Measurements from ENCODE around the gene ZNF536.

ZNF536 gene

DNA sequence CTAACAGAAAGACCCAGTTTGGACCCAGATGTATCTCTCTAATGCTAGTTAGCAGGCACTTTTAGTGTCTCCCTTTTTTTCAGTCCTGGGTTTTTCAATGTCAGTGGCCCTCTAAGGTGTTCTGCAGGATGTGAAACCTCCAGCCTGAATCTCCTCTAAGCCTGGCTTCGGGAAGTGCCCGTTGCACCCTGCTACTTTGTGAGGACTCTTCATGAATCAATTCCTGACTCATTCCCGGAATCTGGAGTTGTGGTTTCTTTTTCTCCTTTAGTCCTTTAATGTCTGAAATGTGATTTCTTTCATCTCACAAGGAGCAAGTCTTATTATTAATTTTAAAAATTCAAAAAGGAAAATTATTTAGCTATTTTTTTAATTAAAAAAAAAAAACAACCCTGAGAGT lies 116.0 kb downstream of the ZNF536 start:
- 70% methylated on average over 3 of the region's 3 CpGs for WGBS
- Histone ChIP-seq H3K27ac (ENCODE audit: low read length, poor library complexity, severe bottlenecking) (no peak overlapping the region), H2AFZ (ENCODE audit: low read depth, low read length) (no peak overlapping the region)

GRCh38 chr19:30490760-30491159 lies 118.6 kb downstream of the ZNF536 start:
- Histone ChIP-seq H4K8ac (ENCODE audit: low read length) (no peak overlapping the region), H3K4ac (ENCODE audit: low read depth in 1 of 2, low read length in 2 of 2) (no peak overlapping the region), H3K9me3 (ENCODE audit: control insufficient read depth, low read length) (no peaks in the 10 kb centered on the region), H3K9ac (ENCODE audit: low read length) (no peak overlapping the region), H4K91ac (ENCODE audit: low read length) (no peak overlapping the region), H2AK5ac (ENCODE audit: low read length, severe bottlenecking) (no peak overlapping the region), H2BK5ac (ENCODE audit: low read depth, low read length, poor library complexity, severe bottlenecking) (no peak overlapping the region), H3K23ac (ENCODE audit: low read length in 2 of 2) (no peak overlapping the region), H2BK120ac (ENCODE audit: low read depth, low read length) (no peak overlapping the region), H3K4me3 (ENCODE audit: insufficient read depth in 1 of 2, low read depth in 1 of 2, low read length in 2 of 2) (no peak overlapping the region), H3K4me1 (ENCODE audit: control insufficient read depth, insufficient read depth, low read depth, low read length) (no peaks in the 10 kb centered on the region), H3K18ac (ENCODE audit: low read depth in 1 of 2, low read length in 2 of 2) (no peak overlapping the region), H2AFZ (ENCODE audit: low read depth, low read length) (no peak overlapping the region), H3K36me3 (ENCODE audit: control insufficient read depth in 1 of 2, insufficient read depth in 2 of 2, low read depth in 1 of 2, low read length in 2 of 2) (no peaks in the 10 kb centered on the region), H3K79me1 (replicated peaks; ENCODE audit: low read length, poor library complexity, severe bottlenecking) (no peaks in the 10 kb centered on the region), H3K27ac (ENCODE audit: low read length, poor library complexity, severe bottlenecking) (no peak overlapping the region), H3K4me2 (ENCODE audit: low read length, poor library complexity, severe bottlenecking) (no peak overlapping the region), H2BK12ac (ENCODE audit: low read length in 2 of 2) (no peak overlapping the region), H3K27me3 (ENCODE audit: control insufficient read depth in 1 of 2, insufficient read depth in 1 of 2, low read length in 2 of 2) (no peaks in the 10 kb centered on the region), H3K14ac (ENCODE audit: low read length in 2 of 2) (no peak overlapping the region), H2BK15ac (ENCODE audit: low read depth, poor library complexity, severe bottlenecking) (no peak overlapping the region)
- 82% methylated on average over 8 of the region's 8 CpGs for WGBS
- DNase-seq: no peak

More for the DNA sequence above, 116.0 kb downstream of the ZNF536 start:
- Histone ChIP-seq H3K14ac (ENCODE audit: low read length in 2 of 2) (no peak overlapping the region), H3K23ac (ENCODE audit: low read length in 2 of 2) (no peak overlapping the region), H3K4me2 (ENCODE audit: low read length, poor library complexity, severe bottlenecking) (no peak overlapping the region), H3K4me3 (ENCODE audit: insufficient read depth in 1 of 2, low read depth in 1 of 2, low read length in 2 of 2) (no peak overlapping the region), H3K79me1 (replicated peaks; ENCODE audit: low read length, poor library complexity, severe bottlenecking) (no peaks in the 10 kb centered on the region), H4K8ac (ENCODE audit: low read length) (no peak overlapping the region), H3K27me3 (ENCODE audit: control insufficient read depth in 1 of 2, insufficient read depth in 1 of 2, low read length in 2 of 2) (no peaks in the 10 kb centered on the region), H2BK12ac (ENCODE audit: low read length in 2 of 2) (no peak overlapping the region), H3K4ac (ENCODE audit: low read depth in 1 of 2, low read length in 2 of 2) (no peak overlapping the region), H2BK120ac (ENCODE audit: low read depth, low read length) (no peak overlapping the region), H3K9me3 (ENCODE audit: control insufficient read depth, low read length) (no peaks in the 10 kb centered on the region), H2BK5ac (ENCODE audit: low read depth, low read length, poor library complexity, severe bottlenecking) (no peak overlapping the region), H2AK5ac (ENCODE audit: low read length, severe bottlenecking) (no peak overlapping the region), H2BK15ac (ENCODE audit: low read depth, poor library complexity, severe bottlenecking) (no peak overlapping the region), H3K18ac (ENCODE audit: low read depth in 1 of 2, low read length in 2 of 2) (no peak overlapping the region), H4K91ac (ENCODE audit: low read length) (no peak overlapping the region), H3K4me1 (ENCODE audit: control insufficient read depth, insufficient read depth, low read depth, low read length) (no peaks in the 10 kb centered on the region), H3K9ac (ENCODE audit: low read length) (no peak overlapping the region), H3K36me3 (ENCODE audit: control insufficient read depth in 1 of 2, insufficient read depth in 2 of 2, low read depth in 1 of 2, low read length in 2 of 2) (no peaks in the 10 kb centered on the region)
- DNase-seq: no peak

DNA sequence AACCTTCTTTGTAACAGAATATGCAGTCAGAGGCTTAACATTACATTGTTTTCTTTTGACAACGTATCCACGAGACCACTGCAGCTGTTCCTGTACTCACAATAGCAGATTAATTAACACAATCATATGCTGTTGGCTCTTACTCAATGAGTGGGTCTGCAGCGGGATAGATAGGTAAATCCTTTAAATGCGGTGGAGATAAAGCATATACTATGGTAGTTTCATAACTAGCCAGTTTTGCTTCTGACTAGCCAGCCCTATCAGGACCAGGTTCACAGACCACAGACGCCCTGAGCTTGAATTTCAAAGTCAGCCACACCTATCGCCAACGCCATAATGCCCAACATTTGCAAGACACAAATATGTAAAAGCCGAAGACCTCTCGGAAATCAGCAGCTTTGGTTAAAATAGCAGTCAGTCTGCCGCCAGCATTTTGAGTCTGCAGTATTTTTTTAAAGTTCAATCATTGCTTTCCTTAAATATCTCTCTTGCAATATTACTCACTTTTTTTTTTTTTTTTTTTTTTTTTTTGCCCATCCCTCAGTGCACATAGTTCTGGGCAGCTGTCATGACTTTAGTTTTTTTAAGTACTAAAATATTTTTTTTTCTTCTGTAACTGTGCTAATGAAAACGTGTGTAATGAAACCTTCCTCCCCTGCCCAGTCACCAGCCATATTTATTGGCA lies 120.5 kb downstream of the ZNF536 start:
- Histone ChIP-seq H3K9me3 (ENCODE audit: control insufficient read depth, low read length) (no peaks in the 10 kb centered on the region), H3K9ac (ENCODE audit: low read length) (no peak overlapping the region), H3K4me3 (ENCODE audit: insufficient read depth in 1 of 2, low read depth in 1 of 2, low read length in 2 of 2) (no peak overlapping the region), H2AFZ (ENCODE audit: low read depth, low read length) (no peak overlapping the region), H3K4ac (ENCODE audit: low read depth in 1 of 2, low read length in 2 of 2) (no peak overlapping the region), H2AK5ac (ENCODE audit: low read length, severe bottlenecking) (no peak overlapping the region), H3K36me3 (ENCODE audit: control insufficient read depth in 1 of 2, insufficient read depth in 2 of 2, low read depth in 1 of 2, low read length in 2 of 2) (no peaks in the 10 kb centered on the region), H4K91ac (ENCODE audit: low read length) (no peak overlapping the region), H2BK5ac (ENCODE audit: low read depth, low read length, poor library complexity, severe bottlenecking) (no peak overlapping the region), H3K4me2 (ENCODE audit: low read length, poor library complexity, severe bottlenecking) (no peak overlapping the region), H2BK12ac (ENCODE audit: low read length in 2 of 2) (no peak overlapping the region), H4K8ac (ENCODE audit: low read length) (no peak overlapping the region), H3K14ac (ENCODE audit: low read length in 2 of 2) (no peak overlapping the region), H3K27me3 (ENCODE audit: control insufficient read depth in 1 of 2, insufficient read depth in 1 of 2, low read length in 2 of 2) (no peaks in the 10 kb centered on the region), H3K23ac (ENCODE audit: low read length in 2 of 2) (no peak overlapping the region), H3K27ac (ENCODE audit: low read length, poor library complexity, severe bottlenecking) (no peak overlapping the region), H3K79me1 (replicated peaks; ENCODE audit: low read length, poor library complexity, severe bottlenecking) (no peaks in the 10 kb centered on the region), H2BK15ac (ENCODE audit: low read depth, poor library complexity, severe bottlenecking) (no peak overlapping the region), H2BK120ac (ENCODE audit: low read depth, low read length) (no peak overlapping the region), H3K4me1 (ENCODE audit: control insufficient read depth, insufficient read depth, low read depth, low read length) (no peaks in the 10 kb centered on the region), H3K18ac (ENCODE audit: low read depth in 1 of 2, low read length in 2 of 2) (no peak overlapping the region)
- WGBS: 41% methylated on average over 9 of the region's 11 CpGs
- no peak for DNase-seq

DNA sequence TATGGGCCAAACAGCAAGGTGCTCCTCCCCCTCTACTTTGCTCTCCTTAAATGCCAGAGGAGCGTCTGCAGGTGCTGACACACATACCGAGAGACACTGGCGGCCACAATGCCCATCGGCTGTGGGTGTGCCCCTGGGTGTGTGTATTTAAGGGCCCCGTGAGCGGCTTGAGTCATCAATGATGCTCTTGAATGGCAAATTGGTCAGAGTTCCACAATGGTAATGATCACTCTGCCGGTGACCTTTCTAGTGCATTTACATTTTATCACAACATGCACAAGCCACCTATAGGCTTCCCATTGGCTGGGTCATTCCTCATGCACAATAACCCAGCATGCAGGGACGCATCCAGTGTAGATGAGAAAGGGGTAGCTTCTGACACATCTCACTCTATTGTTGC lies 124.8 kb downstream of the ZNF536 start:
- 65% methylated on average over 8 of the region's 8 CpGs for WGBS
- Histone ChIP-seq H3K4me1 (ENCODE audit: control insufficient read depth, insufficient read depth, low read depth, low read length) (no peaks in the 10 kb centered on the region), H3K23ac (ENCODE audit: low read length in 2 of 2) (no peak overlapping the region), H3K4me2 (ENCODE audit: low read length, poor library complexity, severe bottlenecking) (no peak overlapping the region), H2AFZ (ENCODE audit: low read depth, low read length) (no peak overlapping the region), H3K9ac (ENCODE audit: low read length) (no peak overlapping the region), H3K27ac (ENCODE audit: low read length, poor library complexity, severe bottlenecking) (no peak overlapping the region), H3K4me3 (ENCODE audit: insufficient read depth in 1 of 2, low read depth in 1 of 2, low read length in 2 of 2) (no peak overlapping the region), H4K91ac (ENCODE audit: low read length) (no peak overlapping the region), H2AK5ac (ENCODE audit: low read length, severe bottlenecking) (no peak overlapping the region), H3K9me3 (ENCODE audit: control insufficient read depth, low read length) (no peaks in the 10 kb centered on the region), H3K27me3 (ENCODE audit: control insufficient read depth in 1 of 2, insufficient read depth in 1 of 2, low read length in 2 of 2) (no peaks in the 10 kb centered on the region), H3K4ac (ENCODE audit: low read depth in 1 of 2, low read length in 2 of 2) (no peak overlapping the region), H2BK120ac (ENCODE audit: low read depth, low read length) (no peak overlapping the region), H2BK15ac (ENCODE audit: low read depth, poor library complexity, severe bottlenecking) (no peak overlapping the region), H3K14ac (ENCODE audit: low read length in 2 of 2) (no peak overlapping the region), H3K36me3 (ENCODE audit: control insufficient read depth in 1 of 2, insufficient read depth in 2 of 2, low read depth in 1 of 2, low read length in 2 of 2) (no peaks in the 10 kb centered on the region), H2BK12ac (ENCODE audit: low read length in 2 of 2) (no peak overlapping the region), H3K79me1 (replicated peaks; ENCODE audit: low read length, poor library complexity, severe bottlenecking) (no peaks in the 10 kb centered on the region), H4K8ac (ENCODE audit: low read length) (no peak overlapping the region), H3K18ac (ENCODE audit: low read depth in 1 of 2, low read length in 2 of 2) (no peak overlapping the region), H2BK5ac (ENCODE audit: low read depth, low read length, poor library complexity, severe bottlenecking) (no peak overlapping the region)
- no peak for DNase-seq

All from mesenchymal stem cell (in vitro differentiated cells and primary cell).